Activated CD8-positive, alpha-beta memory T cell treated with anti-CD3 and anti-CD28 coated beads for 24 hours (primary cell): ENCODE data around the gene NT5DC4.

Source experiments
- DNase-seq: peaks from one replicate; pipeline ENCODE4 v3.0.0-alpha.2; 2020

NT5DC4 gene

DNA sequence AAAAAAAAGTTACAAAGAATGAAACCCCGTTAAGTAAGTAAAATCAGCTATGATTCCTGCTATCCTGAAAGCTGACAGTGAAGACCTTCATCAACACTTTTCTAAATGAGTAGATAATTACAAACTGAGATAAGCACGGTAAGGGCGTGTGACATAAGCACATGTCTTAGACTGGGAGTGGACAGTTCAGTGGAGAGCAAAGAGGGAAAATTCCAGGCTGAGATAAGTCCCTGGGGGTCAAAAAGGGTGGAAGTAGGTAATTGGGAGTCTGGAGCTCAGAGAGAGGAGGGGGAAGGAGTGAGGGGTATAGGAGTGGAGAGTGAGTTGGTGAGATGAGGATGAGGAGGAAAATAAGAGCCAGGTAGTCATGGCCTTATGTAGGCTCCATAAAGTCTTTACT, 67.8 kb downstream of the NT5DC4 start:
- DNase-seq = no peak
